Heart left ventricle (tissue), 16 donors: ENCODE data around the gene ARFGAP1. TPM values are rescaled to one million over a fixed set of nuclear protein-coding genes. Genes with fewer than 3 reads are reported as not detected.
A peak's percentile ranks its signal among the peaks of the same experiment; 100 is the strongest.

Experiments used
- ATAC-seq, 4 donors: fragments of 200-7000 bp; cut with Tn5 transposase; one replicate each; pipeline ENCODE4 v1.9.1; 2020 to 2022; ENCODE audit warnings: moderate library complexity in 4 of 4, mild to moderate bottlenecking in 3 of 4, moderate number of reproducible peaks in 1 of 4
- DNase-seq, 5 donors: peaks; one replicate each; pipeline ENCODE4 v3.0.0-alpha.2; 2020
- H3K27ac ChIP-seq, 12 donors: fragments of 200-600 bp; sonication (generic) in 4 of 12; one replicate each; pipeline versions ENCODE4 v1.5.0 to v1.8.0; 2016 to 2022; ENCODE audit warnings: mild to moderate bottlenecking in 2 of 12
- H3K27me3 ChIP-seq, 9 donors: fragments of 200-600 bp; sonication (generic) in 2 of 9; one replicate each; pipeline versions ENCODE4 v1.5.1 to v1.8.0; 2016 to 2022; ENCODE audit warnings: mild to moderate bottlenecking in 3 of 9
- H3K36me3 ChIP-seq, 9 donors: fragments of 200-600 bp; sonication (generic) in 2 of 9; one replicate each; pipeline versions ENCODE4 v1.5.0 to v1.8.0; 2018 to 2022; ENCODE audit warnings: mild to moderate bottlenecking in 2 of 9
- H3K4me1 ChIP-seq, 12 donors: fragments of 200-600 bp; sonication (generic) in 4 of 12; one replicate each; pipeline versions ENCODE4 v1.5.0 to v1.8.0; 2016 to 2022; ENCODE audit warnings: mild to moderate bottlenecking in 3 of 12
- H3K4me3 ChIP-seq, 12 donors: fragments of 200-600 bp; sonication (generic) in 4 of 12; one replicate each; pipeline versions ENCODE4 v1.5.0 to v1.8.0; 2017 to 2022; ENCODE audit warnings: mild to moderate bottlenecking in 9 of 12, moderate library complexity in 4 of 12
- H3K9me3 ChIP-seq, 12 donors: fragments of 200-600 bp; sonication (generic) in 4 of 12; one replicate each; pipeline versions ENCODE4 v1.5.0 to v1.8.0; 2016 to 2022; ENCODE audit warnings: mild to moderate bottlenecking in 1 of 12
- POLR2A ChIP-seq, 2 donors: fragments of 450-650 bp; IDR thresholded peaks; one replicate each; pipeline ENCODE4 v1.6.1; 2017; ENCODE audit warnings: antibody characterized with exemption in 2 of 2, mild to moderate bottlenecking in 2 of 2, moderate library complexity in 2 of 2
- WGBS, 4 donors: extraction: QIAGEN DNeasy Blood & Tissue Kit in 2 of 4; methylation state at CpG; one replicate each; pipeline versions ENCODE4 v1.1.5 to v1.1.7; 2013 to 2018; 5-methylcytosine and 5-hydroxymethylcytosine counted together
- intact Hi-C, 10 donors: fragments of 100-400 bp; cut with DNase I; formaldehyde crosslinking; loops; one replicate each; pipeline versions ENCODE4 v1.11.1 to v1.14.2; 2022
- polyA plus RNA-seq, 2 donors: library from polyadenylated mRNA; stranded (reverse); fragments of 200-250 nt; gene quantifications; one replicate each; pipeline ENCODE4 v1.2.3, GENCODE V29; 2013
- total RNA-seq, 9 donors: library from RNA; depleted of rRNA in 2 of 9; stranded (reverse); fragments of >200 nt in 2 of 9; fragmentation: NEBNext Ultra II Directional in 3 of 9; extraction: Animal tissue kit (Norgen Biotek cat#: 25700) in 3 of 9; gene quantifications; one replicate each; pipeline versions ENCODE4 v1.1.0 to v1.2.4, GENCODE V29; 2016 to 2023
- TF ChIP-seq, protein P1 (sequence below), 12 donors: fragments of 200-600 bp; sonication (generic) in 4 of 12; IDR thresholded peaks; one replicate each; pipeline versions ENCODE4 v1.5.0 to v1.8.0; 2018 to 2022; ENCODE audit warnings: antibody characterized with exemption in 12 of 12, mild to moderate bottlenecking in 5 of 12
- donor health status: ischemic (EF 13 %, LVEDD 7.1; RV severe dilation, severe dysfunction).
- donor health status: healthy with polysubstance abuse.
- donor health status: DM: no; HTN: yes; CAD: no.
- donor health status: DM: no; HTN: no; CAD: no.
- donor health status: ischemic (EF 25% LVEDD 6.9; RV normal size, moderate dysfunction).
- donor health status: ischemic (EF 25% LVEDD 5.7; RV mildly dilated, moderate dysfunction).
- donor health status: healthy.
- donor health status: DM: yes; HTN: yes; CAD: no.
- donor health status: ischemic (EF 35%, LVEDD 5.7; RV mildly dilated, moderate dysfunction).
- donor health status: nonischemic (EF 11% LVEDD 7.7; RV severe dilation, severe dysfunction).
- donor health status: DM: yes; HTN: yes; CAD: no.
- donor health status: PGD.
- donor health status: ischemic (EF 29% LVEDD 5.4; RV normal size, mild dysfunction).
- donor health status: nonischemic (EF 23%, LVEDD 6.1; RV moderate dilation, normal function).

The ARFGAP1 gene
- total and polyA plus RNA-seq, 11 donors: 14.3 to 51.6 (median 29.5) TPM

DNA sequence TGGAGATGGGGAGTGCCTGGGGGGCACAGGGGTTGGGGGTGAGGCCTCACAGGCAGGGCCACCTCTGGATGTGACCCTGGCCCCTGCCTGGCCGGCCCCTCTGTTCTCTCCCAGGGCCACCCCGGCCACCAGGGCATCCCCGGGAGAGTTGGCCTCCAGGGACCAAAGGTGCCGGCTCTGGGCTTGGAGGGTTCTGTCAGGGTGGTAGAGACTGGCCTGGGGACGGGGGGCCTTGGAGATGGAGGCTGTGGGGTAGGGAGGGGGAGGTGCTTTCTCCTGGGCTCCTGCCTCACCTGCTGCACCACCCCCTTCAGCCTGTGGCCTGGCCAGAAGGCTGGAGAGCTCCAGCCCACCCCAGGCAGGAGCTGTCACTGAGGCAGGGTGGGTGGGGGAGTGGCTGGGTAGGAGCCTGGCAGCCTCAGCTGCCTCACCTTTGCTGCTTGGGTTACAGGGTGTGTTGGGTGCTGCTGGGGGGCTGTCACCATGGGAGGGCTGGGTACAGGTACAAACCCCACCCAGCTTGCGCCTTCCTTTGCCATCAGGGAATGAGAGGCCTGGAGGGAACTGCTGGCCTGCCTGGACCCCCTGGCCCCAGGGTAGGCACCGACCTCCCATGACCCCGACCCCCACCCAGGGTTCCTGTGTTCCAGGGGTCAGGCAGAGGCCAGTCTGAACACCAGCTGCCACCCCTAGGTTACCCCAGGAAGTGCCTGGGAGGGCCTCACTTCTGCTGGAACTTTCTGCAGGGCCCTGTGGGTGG lies 53.1 kb downstream of the ARFGAP1 start:
- intact Hi-C loops: no loop called here
- Histone ChIP-seq H3K27ac (no peak overlapping the region), H3K9me3 (peaks cover 0 to 8% (median 0%) of the 10 kb centered on the region in 12 donors), H3K36me3 (no peaks in the 10 kb centered on the region), H3K4me3 (no peak overlapping the region), H3K27me3 (peaks cover 0 to 37% (median 0%) of the 10 kb centered on the region in 9 donors), H3K4me1 (no peaks in the 10 kb centered on the region)
- DNase-seq: peak in 3 of 5 donors; percentile 14 to 33 (median 17)
- ATAC-seq: no peak
- TF ChIP-seq POLR2A (IDR thresholded peaks at IDR 0.05): no peak
- TF ChIP-seq, protein P1, sequence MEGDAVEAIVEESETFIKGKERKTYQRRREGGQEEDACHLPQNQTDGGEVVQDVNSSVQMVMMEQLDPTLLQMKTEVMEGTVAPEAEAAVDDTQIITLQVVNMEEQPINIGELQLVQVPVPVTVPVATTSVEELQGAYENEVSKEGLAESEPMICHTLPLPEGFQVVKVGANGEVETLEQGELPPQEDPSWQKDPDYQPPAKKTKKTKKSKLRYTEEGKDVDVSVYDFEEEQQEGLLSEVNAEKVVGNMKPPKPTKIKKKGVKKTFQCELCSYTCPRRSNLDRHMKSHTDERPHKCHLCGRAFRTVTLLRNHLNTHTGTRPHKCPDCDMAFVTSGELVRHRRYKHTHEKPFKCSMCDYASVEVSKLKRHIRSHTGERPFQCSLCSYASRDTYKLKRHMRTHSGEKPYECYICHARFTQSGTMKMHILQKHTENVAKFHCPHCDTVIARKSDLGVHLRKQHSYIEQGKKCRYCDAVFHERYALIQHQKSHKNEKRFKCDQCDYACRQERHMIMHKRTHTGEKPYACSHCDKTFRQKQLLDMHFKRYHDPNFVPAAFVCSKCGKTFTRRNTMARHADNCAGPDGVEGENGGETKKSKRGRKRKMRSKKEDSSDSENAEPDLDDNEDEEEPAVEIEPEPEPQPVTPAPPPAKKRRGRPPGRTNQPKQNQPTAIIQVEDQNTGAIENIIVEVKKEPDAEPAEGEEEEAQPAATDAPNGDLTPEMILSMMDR (IDR thresholded peaks at IDR 0.05): no peak
- 87 to 93% (median 90%) methylated on average over 5 to 8 of the region's 8 CpGs for WGBS, 4 donors

DNA sequence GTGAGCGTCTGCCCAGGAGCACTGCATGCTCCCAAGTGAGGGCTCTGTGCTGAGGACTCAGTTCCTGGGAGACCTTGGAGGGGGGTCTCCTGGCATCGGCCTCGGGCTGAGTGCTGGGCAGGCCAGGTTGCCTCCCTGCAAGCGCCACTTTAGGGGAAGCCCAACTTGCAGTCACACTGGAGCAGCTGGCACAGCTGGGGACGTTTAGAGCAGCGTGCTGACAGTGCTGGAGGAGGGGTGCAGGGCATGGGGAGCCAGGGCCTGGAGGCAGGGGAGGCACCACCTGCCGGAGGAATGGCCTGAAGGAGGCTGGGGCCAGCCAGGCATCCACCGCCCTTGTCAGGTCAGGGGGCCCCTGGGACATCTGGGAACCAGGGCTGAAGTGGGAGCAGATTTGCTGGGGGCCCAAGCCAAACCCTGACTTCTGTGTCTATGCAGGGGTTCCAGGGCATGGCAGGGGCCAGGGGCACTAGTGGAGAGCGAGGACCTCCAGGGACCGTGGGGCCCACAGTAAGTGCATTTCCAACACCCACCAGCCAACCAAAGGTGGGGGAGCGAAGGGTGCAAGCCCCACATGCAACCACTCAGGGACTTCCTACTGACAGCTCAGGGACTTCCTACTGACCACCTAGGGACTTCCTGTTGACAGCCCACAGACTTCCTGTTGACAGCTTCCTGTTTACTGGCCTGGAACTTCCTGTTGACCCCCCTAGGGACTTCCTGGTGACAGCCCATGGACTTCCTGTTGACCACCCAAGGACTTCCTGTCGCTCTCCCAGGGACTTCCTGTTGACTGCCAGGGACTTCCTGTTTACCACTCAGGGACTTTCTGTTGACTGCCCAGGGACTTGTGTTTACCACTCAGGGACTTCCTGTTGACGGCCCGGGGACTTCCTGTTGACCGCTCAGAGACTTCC lies 54.0 kb downstream of the ARFGAP1 start:
- intact Hi-C loops: no loop called here
- Histone ChIP-seq H3K27ac (no peak overlapping the region), H3K4me3 (no peak overlapping the region), H3K9me3 (peaks cover 0 to 8% (median 0%) of the 10 kb centered on the region in 12 donors), H3K36me3 (no peaks in the 10 kb centered on the region), H3K27me3 (peaks cover 0 to 29% (median 0%) of the 10 kb centered on the region in 9 donors), H3K4me1 (no peaks in the 10 kb centered on the region)
- DNase-seq: peak in 3 of 5 donors; percentile 9 to 31 (median 19)
- ATAC-seq: no peak
- 78 to 89% (median 83%) methylated on average over 12 to 15 of the region's 15 CpGs for WGBS, 4 donors
- TF ChIP-seq POLR2A (IDR thresholded peaks at IDR 0.05): no peak
- TF ChIP-seq, protein P1 (IDR thresholded peaks at IDR 0.05): no peak

DNA sequence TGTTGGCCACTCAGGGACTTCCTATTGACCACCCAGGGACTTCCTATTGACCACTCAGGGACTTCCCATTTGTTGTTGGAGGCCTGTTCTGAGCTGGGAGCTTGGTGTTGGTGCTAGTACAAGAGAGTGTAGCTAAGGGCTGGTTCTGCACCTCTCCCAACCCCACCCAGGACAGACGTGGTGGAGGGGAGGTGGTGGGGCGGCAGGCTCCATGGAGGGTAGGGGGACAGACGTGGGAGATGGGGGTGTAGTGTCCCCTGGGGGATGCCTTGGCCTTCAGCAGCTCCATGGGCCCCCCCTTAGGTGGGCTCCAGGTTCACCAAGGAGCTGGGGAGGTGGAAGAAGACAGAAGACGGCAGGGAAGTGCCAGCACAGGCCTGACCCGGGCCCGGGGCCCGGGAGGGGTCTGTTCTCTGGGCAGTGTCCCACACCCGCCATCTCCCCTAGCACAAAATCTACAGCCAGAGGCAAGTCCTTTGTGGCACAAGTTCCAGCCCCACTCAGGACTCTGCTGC lies 54.7 kb downstream of the ARFGAP1 start:
- Histone ChIP-seq H3K27me3 (peaks cover 0 to 24% (median 0%) of the 10 kb centered on the region in 9 donors), H3K9me3 (peaks cover 0 to 8% (median 0%) of the 10 kb centered on the region in 12 donors), H3K4me3 (no peak overlapping the region), H3K27ac (no peak overlapping the region), H3K36me3 (no peaks in the 10 kb centered on the region), H3K4me1 (no peaks in the 10 kb centered on the region)
- WGBS, 4 donors: 74 to 89% (median 85%) methylated on average over 5 to 8 of the region's 8 CpGs
- TF ChIP-seq, protein P1 (IDR thresholded peaks at IDR 0.05): no peak
- TF ChIP-seq POLR2A (IDR thresholded peaks at IDR 0.05): no peak
- intact Hi-C loops: no loop called here
- ATAC-seq: no peak
- peak in 2 of 5 donors; percentile 21 to 29 for DNase-seq
